Measurements from ENCODE around the gene METTL22. TPM values are rescaled to one million over a fixed set of nuclear protein-coding genes. Genes with fewer than 3 reads are reported as not detected.

METTL22 gene
- polyA plus RNA-seq, 1 of the 3 experiments (the other 2 are of a cell fraction): 38.3 TPM

DNA sequence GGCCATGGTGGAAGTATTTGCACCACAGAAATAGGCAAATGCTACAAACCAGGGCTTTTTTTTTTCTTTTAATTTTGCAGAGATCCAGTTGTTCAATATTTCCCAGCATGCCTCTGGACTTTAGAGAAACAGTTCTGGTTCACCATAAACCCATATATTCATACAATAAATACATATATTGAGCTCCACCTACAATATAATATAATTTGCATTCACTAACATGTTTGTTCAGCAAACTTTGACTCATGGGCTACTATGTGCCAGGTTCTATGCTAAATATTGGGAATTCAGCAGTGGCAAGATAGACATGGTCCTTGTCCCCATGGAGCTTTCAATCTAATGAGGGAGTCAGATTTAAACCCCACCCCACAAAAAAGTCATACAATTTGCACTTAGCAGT is 34.4 kb upstream of the METTL22 start:
- peaks cover 0 to 10% of the 10 kb centered on the region in 2 experiments; a peak in 1 of 4 replicates for H3K4me1 ChIP-seq (ENCODE audit: control insufficient read depth in 1 of 2, insufficient read depth in 2 of 2, low read depth in 1 of 2, low read length in 1 of 2)
- H3F3A ChIP-seq (replicated peaks; ENCODE audit: insufficient read depth): no peaks in the 10 kb centered on the region
- no peak for DNase-seq
- ChIA-PET POLR2A (no interaction called here), CTCF (interaction anchor here (0.7 to 1.7 kb wide), 2 partner anchors 16 to 1928 kb away, joined by 3 read pairs; no protein-coding TSS in a partner anchor)
- no peaks in the 10 kb centered on the region for H4K20me1 ChIP-seq (ENCODE audit: insufficient read depth)
- no peaks in the 10 kb centered on the region for H3K79me2 ChIP-seq (ENCODE audit: insufficient read depth)
- H3K9me2 ChIP-seq: no peaks in the 10 kb centered on the region
- no peak overlapping the region for H2AFZ ChIP-seq (ENCODE audit: low read depth)
- H3K4me3 ChIP-seq (ENCODE audit: low read depth in 2 of 2, low read length in 1 of 2): no peak overlapping the region
- no peaks in the 10 kb centered on the region for H3K36me3 ChIP-seq (replicated peaks in 1 of 2; ENCODE audit: control insufficient read depth in 1 of 2, insufficient read depth in 2 of 2, low read length in 1 of 2)
- H3K27ac ChIP-seq (ENCODE audit: low read depth in 2 of 2, low read length in 1 of 2): no peak overlapping the region
- H3K27me3 ChIP-seq (ENCODE audit: insufficient read depth): peaks cover 32% of the 10 kb centered on the region
- H3K9me3 ChIP-seq: no peaks in the 10 kb centered on the region
- TF ChIP-seq YY1 (IDR thresholded peaks at IDR 0.05; ENCODE audit: low read depth) (no peak), SIN3A (IDR thresholded peaks at IDR 0.05; ENCODE audit: borderline replicate concordance, low read depth, low read length) (no peak), POLR2AphosphoS5 (IDR thresholded peaks at IDR 0.05; ENCODE audit: low read depth, low read length) (no peak), GABPA (IDR thresholded peaks at IDR 0.05; ENCODE audit: low read depth) (no peak)
- no peak overlapping the region for H3K4me2 ChIP-seq
- H3K9ac ChIP-seq: no peak overlapping the region

DNA sequence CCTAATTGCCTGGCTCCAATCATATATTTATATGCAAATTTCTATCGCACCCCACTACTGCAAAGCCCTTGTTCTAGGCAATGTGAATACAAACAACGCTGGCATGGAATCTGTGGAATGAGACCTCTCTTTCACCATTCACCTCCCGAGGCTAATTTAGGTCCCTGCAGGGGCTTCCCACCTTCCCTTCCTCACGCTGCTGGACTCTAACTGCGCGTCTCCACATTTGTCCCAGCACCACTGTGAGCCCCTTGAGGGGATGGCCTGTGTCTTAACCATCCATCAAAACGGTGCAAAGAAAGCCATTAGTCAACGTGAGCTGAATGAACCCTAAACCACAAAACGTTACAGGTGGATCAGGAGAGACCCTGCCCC is 32.8 kb upstream of the METTL22 start:
- H3K9me2 ChIP-seq: no peaks in the 10 kb centered on the region
- no peak overlapping the region for H2AFZ ChIP-seq (ENCODE audit: low read depth)
- no peaks in the 10 kb centered on the region for H4K20me1 ChIP-seq (ENCODE audit: insufficient read depth)
- peaks cover 32% of the 10 kb centered on the region for H3K27me3 ChIP-seq (ENCODE audit: insufficient read depth)
- no peaks in the 10 kb centered on the region for H3K79me2 ChIP-seq (ENCODE audit: insufficient read depth)
- H3K27ac ChIP-seq (ENCODE audit: low read depth in 2 of 2, low read length in 1 of 2): no peak overlapping the region
- H3K4me1 ChIP-seq (ENCODE audit: control insufficient read depth in 1 of 2, insufficient read depth in 2 of 2, low read depth in 1 of 2, low read length in 1 of 2): peaks cover 0 to 10% of the 10 kb centered on the region in 2 experiments; a peak in 1 of 4 replicates
- H3K4me2 ChIP-seq: no peak overlapping the region
- H3F3A ChIP-seq (replicated peaks; ENCODE audit: insufficient read depth): no peaks in the 10 kb centered on the region
- no peaks in the 10 kb centered on the region for H3K9me3 ChIP-seq
- DNase-seq: no peak
- WGBS (ENCODE audit: low lambda C conversion rate): 16% methylated on average over 9 of the region's 9 CpGs
- H3K4me3 ChIP-seq (ENCODE audit: low read depth in 2 of 2, low read length in 1 of 2): no peak overlapping the region
- TF ChIP-seq RAD21 (IDR thresholded peaks at IDR 0.05; ENCODE audit: low read length) (no peak), FOXJ3 (CRISPR knock-in tag; IDR thresholded peaks at IDR 0.05) (no peak), CHD2 (IDR thresholded peaks at IDR 0.05; ENCODE audit: low read length, partially characterized antibody) (no peak), EP300 (IDR thresholded peaks at IDR 0.05; ENCODE audit: borderline replicate concordance in 1 of 2, low read depth in 1 of 2, low read length in 1 of 2) (no peak), SMC3 (IDR thresholded peaks at IDR 0.05; ENCODE audit: low read depth, low read length) (no peak), MXI1 (IDR thresholded peaks at IDR 0.05; ENCODE audit: low read depth, low read length) (no peak), NRF1 (IDR thresholded peaks at IDR 0.05; ENCODE audit: low read depth, low read length) (no peak), GABPA (IDR thresholded peaks at IDR 0.05; ENCODE audit: low read depth) (no peak), RCOR1 (IDR thresholded peaks at IDR 0.05; ENCODE audit: low read length) (no peak), FOSL2 (IDR thresholded peaks at IDR 0.05; ENCODE audit: borderline replicate concordance, low read depth) (no peak), FOXM1 (IDR thresholded peaks at IDR 0.05; ENCODE audit: low read depth) (no peak)
- TF ChIP-seq, protein P1, sequence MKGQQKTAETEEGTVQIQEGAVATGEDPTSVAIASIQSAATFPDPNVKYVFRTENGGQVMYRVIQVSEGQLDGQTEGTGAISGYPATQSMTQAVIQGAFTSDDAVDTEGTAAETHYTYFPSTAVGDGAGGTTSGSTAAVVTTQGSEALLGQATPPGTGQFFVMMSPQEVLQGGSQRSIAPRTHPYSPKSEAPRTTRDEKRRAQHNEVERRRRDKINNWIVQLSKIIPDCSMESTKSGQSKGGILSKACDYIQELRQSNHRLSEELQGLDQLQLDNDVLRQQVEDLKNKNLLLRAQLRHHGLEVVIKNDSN (IDR thresholded peaks at IDR 0.05; ENCODE audit: borderline replicate concordance, low read depth): no peak
- TF ChIP-seq, protein P2, sequence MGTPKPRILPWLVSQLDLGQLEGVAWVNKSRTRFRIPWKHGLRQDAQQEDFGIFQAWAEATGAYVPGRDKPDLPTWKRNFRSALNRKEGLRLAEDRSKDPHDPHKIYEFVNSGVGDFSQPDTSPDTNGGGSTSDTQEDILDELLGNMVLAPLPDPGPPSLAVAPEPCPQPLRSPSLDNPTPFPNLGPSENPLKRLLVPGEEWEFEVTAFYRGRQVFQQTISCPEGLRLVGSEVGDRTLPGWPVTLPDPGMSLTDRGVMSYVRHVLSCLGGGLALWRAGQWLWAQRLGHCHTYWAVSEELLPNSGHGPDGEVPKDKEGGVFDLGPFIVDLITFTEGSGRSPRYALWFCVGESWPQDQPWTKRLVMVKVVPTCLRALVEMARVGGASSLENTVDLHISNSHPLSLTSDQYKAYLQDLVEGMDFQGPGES (IDR thresholded peaks at IDR 0.05; ENCODE audit: low read depth, low read length): no peak
- ChIA-PET POLR2A (no interaction called here), CTCF (interaction anchor here (1.0 to 2.4 kb wide), 5 partner anchors 16 to 63 kb away, joined by 3 to 9 read pairs (median 6); no protein-coding TSS in a partner anchor)
- H3K36me3 ChIP-seq (replicated peaks in 1 of 2; ENCODE audit: control insufficient read depth in 1 of 2, insufficient read depth in 2 of 2, low read length in 1 of 2): no peaks in the 10 kb centered on the region
- no peak overlapping the region for H3K9ac ChIP-seq
